GM21423 (cell line): ENCODE data around the gene TIMM17A.

Source experiments
- ATAC-seq: cut with Tn5 transposase; IDR thresholded peaks from one replicate; pipeline ENCODE4 v1.9.1; 2021; ENCODE audit warnings: mild to moderate bottlenecking, moderate library complexity; ENCODE audit not compliant: unreplicated experiment

Gene TIMM17A

GRCh38 chr1:201982623-201983379 is 27.5 kb downstream of the TIMM17A start, which contains the start of gene RNPEP:
Gene RNPEP, plus strand, starts transcription at chr1:201982648. Its CDS starts 19 bp downstream, at chr1:201982667.
- peak; percentile 66 for ATAC-seq

GRCh38 chr1:201983380-201983805 is 28.1 kb downstream of the TIMM17A start:
- no peak for ATAC-seq

- no peak for ATAC-seq
Observed at GRCh38 chr1:201984446-201984845, 29.1 kb downstream of the TIMM17A start.

GRCh38 chr1:201985355-201985754 is 30.1 kb downstream of the TIMM17A start:
- no peak for ATAC-seq

GRCh38 chr1:201988601-201989000 is 33.3 kb downstream of the TIMM17A start:
- no peak for ATAC-seq

GRCh38 chr1:201989354-201990128 is 34.2 kb downstream of the TIMM17A start:
- no peak for ATAC-seq

- ATAC-seq, result no peak
Observed at GRCh38 chr1:201990427-201990826, 35.1 kb downstream of the TIMM17A start.

GRCh38 chr1:201999625-202000238 is 44.4 kb downstream of the TIMM17A start:
- no peak for ATAC-seq

- ATAC-seq, result no peak
Observed at GRCh38 chr1:202002507-202002906, 47.2 kb downstream of the TIMM17A start.

GRCh38 chr1:202004711-202005110 is 49.4 kb downstream of the TIMM17A start:
- ATAC-seq, result no peak

- no peak for ATAC-seq
Observed at GRCh38 chr1:202005958-202006357, 50.7 kb downstream of the TIMM17A start.

GRCh38 chr1:202007304-202007703 is 52.0 kb downstream of the TIMM17A start:
- no peak for ATAC-seq

GRCh38 chr1:202007805-202008489 is 52.6 kb downstream of the TIMM17A start:
- no peak for ATAC-seq

- ATAC-seq, result peak; percentile 41
Observed at GRCh38 chr1:202009326-202010179, 54.2 kb downstream of the TIMM17A start.

- ATAC-seq, result peak; percentile 74
Observed at GRCh38 chr1:202010180-202011015, 55.1 kb downstream of the TIMM17A start, which contains the start of gene ELF3. Gene ELF3, plus strand, starts transcription at chr1:202010587. Its CDS starts 550 bp downstream, at chr1:202011137.

GRCh38 chr1:202011994-202012393 is 56.7 kb downstream of the TIMM17A start:
- ATAC-seq, result no peak

- no peak for ATAC-seq
Observed at GRCh38 chr1:202012544-202013478, 57.5 kb downstream of the TIMM17A start.

GRCh38 chr1:202013603-202014002 is 58.3 kb downstream of the TIMM17A start:
- no peak for ATAC-seq
